ENCODE results near the gene ASPSCR1.

DNA sequence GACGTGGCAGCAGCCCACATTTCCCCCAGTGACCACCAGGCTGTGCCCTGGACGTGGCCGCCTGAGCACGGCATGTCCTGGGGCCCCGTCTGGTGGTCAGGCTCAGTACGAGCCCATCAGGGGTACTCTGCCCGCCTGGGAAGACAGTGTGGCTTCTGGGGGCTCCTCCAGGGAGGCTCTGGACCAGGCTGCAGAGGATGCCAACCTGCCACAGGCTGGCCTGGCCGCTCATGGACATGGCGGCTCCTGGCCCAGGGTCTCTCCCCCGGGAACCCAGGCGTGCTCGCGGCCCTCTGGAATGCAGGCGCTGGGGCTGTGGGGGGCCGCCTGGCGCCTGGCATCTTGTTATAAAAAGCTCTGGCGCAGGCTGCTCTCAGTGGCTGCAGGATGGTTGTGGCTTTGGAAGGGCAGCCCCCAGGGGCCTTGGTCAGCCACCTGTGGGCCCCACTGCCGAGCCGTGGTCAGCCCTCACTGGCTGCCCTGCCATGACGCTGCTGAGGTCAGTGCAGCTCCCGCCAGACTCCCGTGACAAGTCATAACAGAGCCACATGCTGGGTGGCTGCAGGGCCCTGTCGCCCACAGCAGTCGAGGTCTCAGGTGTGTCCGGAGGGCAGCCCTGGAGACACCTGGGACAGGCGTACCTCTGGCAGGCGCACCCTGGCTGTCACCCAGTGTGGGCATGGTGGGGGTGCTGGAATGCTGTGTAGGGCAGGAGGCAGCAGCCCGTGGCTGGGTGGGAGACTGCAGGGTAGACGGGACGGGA is 30.2 kb downstream of the ASPSCR1 start:
- TF ChIP-seq, protein P1, sequence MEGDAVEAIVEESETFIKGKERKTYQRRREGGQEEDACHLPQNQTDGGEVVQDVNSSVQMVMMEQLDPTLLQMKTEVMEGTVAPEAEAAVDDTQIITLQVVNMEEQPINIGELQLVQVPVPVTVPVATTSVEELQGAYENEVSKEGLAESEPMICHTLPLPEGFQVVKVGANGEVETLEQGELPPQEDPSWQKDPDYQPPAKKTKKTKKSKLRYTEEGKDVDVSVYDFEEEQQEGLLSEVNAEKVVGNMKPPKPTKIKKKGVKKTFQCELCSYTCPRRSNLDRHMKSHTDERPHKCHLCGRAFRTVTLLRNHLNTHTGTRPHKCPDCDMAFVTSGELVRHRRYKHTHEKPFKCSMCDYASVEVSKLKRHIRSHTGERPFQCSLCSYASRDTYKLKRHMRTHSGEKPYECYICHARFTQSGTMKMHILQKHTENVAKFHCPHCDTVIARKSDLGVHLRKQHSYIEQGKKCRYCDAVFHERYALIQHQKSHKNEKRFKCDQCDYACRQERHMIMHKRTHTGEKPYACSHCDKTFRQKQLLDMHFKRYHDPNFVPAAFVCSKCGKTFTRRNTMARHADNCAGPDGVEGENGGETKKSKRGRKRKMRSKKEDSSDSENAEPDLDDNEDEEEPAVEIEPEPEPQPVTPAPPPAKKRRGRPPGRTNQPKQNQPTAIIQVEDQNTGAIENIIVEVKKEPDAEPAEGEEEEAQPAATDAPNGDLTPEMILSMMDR (IDR thresholded peaks at IDR 0.05 in 8 of 11, conservative IDR thresholded peaks at IDR 0.05 in 3 of 11): no peak
- TF ChIP-seq POLR2A (IDR thresholded peaks at IDR 0.05): no peak

Measured in spleen (tissue), 7 donors.